ENCODE data around the gene CNOT1.

DNA sequence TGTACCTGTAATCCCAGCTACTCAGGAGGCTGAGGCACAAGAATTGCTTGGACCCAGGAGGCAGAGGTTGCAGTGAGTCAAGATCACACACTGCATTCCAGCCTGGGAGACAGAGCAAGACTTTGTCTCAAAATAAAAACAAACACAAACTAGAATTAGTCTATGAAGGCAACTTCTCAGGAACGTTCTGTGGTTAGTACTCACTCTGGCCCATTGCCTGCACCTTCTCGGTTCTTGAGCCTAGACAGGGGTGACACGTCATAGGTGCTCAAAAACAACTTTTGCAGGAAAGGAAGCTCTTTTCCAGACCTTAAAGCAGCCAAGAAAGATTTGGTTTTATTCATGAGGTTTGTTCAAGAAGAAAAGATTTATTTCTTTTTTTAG lies 22.3 kb upstream of the CNOT1 start:
- no peak for TF ChIP-seq POLR2A (IDR thresholded peaks at IDR 0.05; ENCODE audit: low read depth, low read length)
- no peak for TF ChIP-seq POLR2AphosphoS5 (IDR thresholded peaks at IDR 0.05; ENCODE audit: low read depth, low read length)
- no peak for TF ChIP-seq TAF1 (IDR thresholded peaks at IDR 0.05; ENCODE audit: borderline replicate concordance, low read depth, low read length)

Data from GM12892 (cell line).